22Rv1 (cell line): ENCODE data around the gene OR13A1.

Experiments
- H3K27ac ChIP-seq: fragments of 450-650 bp; 2 replicates; pipeline ENCODE4 v1.5.1; 2017
- ZFX ChIP-seq: fragments of 450-650 bp; IDR thresholded peaks from 2 replicates; pipeline ENCODE4 v1.6.1; 2017; ENCODE audit warnings: antibody characterized with exemption, borderline replicate concordance
- TF ChIP-seq, protein P1 (sequence below): fragments of 450-650 bp; IDR thresholded peaks from 2 replicates; pipeline ENCODE4 v1.5.1; 2017; ENCODE audit warnings: mild to moderate bottlenecking

OR13A1 gene

DNA sequence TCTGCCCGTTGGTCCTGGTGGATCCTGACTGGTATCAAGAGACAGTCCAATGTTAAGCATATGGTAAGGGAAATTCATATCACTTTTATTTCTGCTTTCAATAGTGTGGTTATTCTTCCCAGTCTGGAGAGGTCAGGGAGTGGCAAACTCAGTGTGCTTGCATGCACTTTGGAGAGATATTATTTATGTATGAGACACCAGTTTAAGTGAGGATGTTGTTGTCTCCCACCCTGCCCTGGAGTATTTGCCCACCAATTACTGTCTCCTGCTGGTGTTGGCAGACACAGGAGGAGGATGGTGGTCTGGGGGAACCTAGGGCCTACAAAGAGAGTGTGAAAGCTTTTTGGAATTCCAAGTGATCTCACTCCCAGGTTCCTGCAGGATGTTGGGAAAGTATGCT lies 59.7 kb downstream of the OR13A1 start:
- TF ChIP-seq ZFX: no peak
- TF ChIP-seq, protein P1, sequence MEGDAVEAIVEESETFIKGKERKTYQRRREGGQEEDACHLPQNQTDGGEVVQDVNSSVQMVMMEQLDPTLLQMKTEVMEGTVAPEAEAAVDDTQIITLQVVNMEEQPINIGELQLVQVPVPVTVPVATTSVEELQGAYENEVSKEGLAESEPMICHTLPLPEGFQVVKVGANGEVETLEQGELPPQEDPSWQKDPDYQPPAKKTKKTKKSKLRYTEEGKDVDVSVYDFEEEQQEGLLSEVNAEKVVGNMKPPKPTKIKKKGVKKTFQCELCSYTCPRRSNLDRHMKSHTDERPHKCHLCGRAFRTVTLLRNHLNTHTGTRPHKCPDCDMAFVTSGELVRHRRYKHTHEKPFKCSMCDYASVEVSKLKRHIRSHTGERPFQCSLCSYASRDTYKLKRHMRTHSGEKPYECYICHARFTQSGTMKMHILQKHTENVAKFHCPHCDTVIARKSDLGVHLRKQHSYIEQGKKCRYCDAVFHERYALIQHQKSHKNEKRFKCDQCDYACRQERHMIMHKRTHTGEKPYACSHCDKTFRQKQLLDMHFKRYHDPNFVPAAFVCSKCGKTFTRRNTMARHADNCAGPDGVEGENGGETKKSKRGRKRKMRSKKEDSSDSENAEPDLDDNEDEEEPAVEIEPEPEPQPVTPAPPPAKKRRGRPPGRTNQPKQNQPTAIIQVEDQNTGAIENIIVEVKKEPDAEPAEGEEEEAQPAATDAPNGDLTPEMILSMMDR: no peak
- H3K27ac ChIP-seq: no peak overlapping the region

GRCh38 chr10:45254892-45255291 lies 60.5 kb downstream of the OR13A1 start:
- H3K27ac ChIP-seq: no peak overlapping the region
- TF ChIP-seq ZFX: no peak
- TF ChIP-seq, protein P1: no peak

DNA sequence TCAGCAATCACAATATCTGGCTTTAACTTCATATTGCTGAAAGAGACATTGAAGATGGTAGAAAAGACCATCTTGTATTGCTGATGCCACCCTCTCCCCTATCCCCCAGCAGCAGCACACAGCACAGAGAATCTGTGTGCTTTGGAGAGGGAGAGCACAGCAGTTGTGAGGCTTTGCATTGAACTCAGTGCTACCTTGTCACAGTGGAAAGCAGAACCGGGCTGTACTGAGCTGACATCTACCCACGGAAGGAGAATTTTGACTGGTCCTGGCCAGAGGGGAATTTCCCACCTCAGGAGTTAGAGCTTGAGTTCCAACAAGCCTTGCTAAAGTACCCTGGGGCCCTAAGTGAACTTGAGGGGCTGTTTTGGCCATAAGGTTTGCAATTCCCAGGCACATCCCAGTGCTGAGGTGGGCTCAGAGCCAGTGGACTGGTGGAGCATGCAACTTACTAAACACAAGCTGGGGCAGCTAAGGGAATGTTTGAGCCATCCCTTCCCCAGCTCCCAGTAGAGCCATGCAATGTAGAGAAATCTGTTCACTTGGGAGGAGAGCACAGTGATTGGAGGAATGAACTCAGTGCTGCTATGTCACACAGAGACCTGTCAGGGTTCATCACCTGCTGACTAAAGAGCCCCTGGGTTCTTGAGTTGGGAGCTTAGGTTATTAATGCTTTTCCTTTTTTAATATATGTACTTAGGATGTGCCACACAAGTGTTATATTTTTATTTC lies 62.1 kb downstream of the OR13A1 start:
- TF ChIP-seq ZFX: no peak
- TF ChIP-seq, protein P1: no peak
- no peak overlapping the region for H3K27ac ChIP-seq
